Tibial nerve (tissue), 4 donors: Measurements from ENCODE around the gene MED16.

Source experiments
- CTCF ChIP-seq, 5 experiments: fragments of 200-600 bp in 3 of 5; fragments of 450-650 bp in 2 of 5; sonication (generic) in 3 of 5; IDR thresholded peaks; one replicate each; pipeline ENCODE4 v1.5.1; 2016 to 2019; ENCODE audit warnings: antibody characterized with exemption in 5 of 5, mild to moderate bottlenecking in 3 of 5, moderate library complexity in 2 of 5
- EP300 ChIP-seq, 2 donors: sonication (generic); formaldehyde crosslinking; IDR thresholded peaks; one replicate each; pipeline ENCODE4 v1.6.1; 2017; ENCODE audit warnings: antibody characterized with exemption in 2 of 2, mild to moderate bottlenecking in 1 of 2
- POLR2A ChIP-seq, 2 donors: fragments of 450-650 bp; IDR thresholded peaks; one replicate each; pipeline ENCODE4 v1.6.1; 2017; ENCODE audit warnings: antibody characterized with exemption in 2 of 2, mild to moderate bottlenecking in 2 of 2, moderate library complexity in 2 of 2

GRCh38 chr19:884420-885211 is 8.4 kb downstream of the MED16 start:
- no peak for TF ChIP-seq CTCF (IDR thresholded peaks at IDR 0.05)
- no peak for TF ChIP-seq POLR2A (IDR thresholded peaks at IDR 0.05)
- no peak for TF ChIP-seq EP300 (IDR thresholded peaks at IDR 0.05)
